HG03135 (cell line): ENCODE data around the gene IGDCC3.

Experiments used
- ATAC-seq: cut with Tn5 transposase; IDR thresholded peaks from one replicate; pipeline ENCODE4 v1.9.1; 2021; ENCODE audit warnings: mild to moderate bottlenecking, moderate library complexity; ENCODE audit not compliant: unreplicated experiment

IGDCC3 gene

DNA sequence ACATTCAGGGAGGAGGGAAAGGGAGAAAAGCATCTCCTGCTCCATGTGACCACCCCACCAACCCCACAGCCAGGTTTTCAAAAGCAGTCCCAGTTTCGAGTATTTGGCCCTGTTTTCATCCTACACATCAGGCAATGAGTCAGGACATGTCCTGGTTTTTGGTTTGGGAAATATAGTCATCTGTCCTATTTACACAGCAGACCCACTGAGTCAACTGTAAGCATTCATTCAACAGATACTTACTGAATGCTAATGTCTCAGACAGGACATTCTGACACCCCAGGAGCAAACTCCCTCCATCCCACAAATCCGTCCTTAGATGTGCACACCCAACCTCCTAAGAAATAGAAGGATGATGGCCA lies 32.9 kb downstream of the IGDCC3 start:
- ATAC-seq = no peak

DNA sequence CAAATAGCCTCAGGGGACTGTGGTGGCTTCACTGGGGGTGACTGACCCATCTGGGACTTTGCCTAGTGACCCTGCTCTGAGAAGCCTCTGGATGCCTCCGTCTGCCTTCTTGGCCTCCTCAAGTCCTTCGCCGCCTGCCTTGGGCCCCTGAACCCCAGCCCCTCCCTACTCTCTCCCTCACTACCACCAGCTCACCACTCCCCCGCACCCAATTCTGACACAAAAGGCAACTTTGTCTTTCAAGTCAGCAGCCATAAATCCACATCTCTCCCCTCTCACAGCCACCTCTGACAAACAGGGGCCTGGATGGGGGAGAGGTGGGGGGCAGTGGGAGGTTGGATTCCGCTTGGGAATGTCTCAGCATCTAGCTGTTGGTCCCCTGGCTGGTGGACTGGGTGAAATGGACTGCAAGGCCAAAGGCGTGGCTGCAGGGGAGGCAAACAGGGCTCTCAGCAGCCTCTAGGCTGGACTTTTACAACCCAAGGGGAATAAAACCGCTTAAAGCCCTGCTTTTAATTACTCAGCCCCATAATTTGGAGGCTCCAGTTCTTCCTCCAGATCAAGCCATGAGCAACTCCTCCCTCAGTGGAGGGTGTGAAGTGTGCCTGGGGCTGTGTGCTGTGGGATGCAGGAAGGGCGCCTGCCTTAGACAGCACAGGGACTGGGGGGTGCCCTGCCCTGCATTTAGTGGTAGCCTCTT lies 33.4 kb downstream of the IGDCC3 start:
- no peak for ATAC-seq

DNA sequence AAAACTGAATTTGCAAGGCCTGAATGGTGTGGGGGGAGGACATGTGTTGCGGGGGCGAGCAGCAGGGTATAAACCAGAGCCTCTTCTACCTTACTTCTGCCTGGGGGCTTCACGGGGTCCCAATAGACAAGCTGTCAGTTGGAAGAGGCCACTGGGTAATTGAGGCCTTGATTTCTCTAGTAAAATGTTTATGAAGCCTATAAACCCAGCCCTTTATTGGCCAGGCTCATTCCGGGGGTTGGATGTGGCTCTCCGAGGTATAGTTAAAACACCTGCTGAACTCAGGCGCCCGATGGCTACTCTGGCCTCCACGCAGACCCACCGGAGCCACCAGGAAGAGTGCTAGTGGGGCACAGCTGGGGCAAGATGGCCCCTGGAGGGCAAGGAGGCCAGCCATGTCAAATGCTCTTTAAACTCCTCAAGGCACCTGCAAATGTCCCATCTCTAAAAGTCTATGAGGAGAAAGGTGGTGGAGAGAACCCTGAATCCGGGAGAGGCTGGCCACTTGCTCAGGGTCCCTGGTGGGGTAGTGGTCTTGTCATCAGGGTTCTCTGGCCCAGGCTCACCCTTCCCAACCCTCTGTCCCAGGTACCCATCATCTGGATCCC lies 34.3 kb downstream of the IGDCC3 start:
- ATAC-seq = no peak

DNA sequence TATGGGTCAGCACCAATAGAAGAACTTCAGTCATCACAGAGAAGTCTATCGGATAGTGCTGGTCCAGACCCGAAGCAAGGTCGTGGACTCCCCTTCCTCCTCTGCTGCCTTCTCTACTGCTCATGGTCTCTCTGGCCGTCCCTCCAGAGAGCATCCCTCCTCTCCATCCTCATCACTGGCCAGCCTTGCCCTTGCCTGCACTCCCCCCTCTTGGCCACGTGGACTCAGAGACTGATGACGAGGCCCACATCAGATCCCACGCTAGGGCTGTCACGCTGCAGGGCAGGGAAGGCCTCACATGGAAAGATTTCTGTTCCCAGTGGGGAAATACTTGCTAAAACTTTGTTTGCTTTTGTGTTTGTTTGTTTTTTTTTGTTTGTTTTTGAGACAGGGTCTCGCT lies 35.3 kb downstream of the IGDCC3 start:
- no peak for ATAC-seq

DNA sequence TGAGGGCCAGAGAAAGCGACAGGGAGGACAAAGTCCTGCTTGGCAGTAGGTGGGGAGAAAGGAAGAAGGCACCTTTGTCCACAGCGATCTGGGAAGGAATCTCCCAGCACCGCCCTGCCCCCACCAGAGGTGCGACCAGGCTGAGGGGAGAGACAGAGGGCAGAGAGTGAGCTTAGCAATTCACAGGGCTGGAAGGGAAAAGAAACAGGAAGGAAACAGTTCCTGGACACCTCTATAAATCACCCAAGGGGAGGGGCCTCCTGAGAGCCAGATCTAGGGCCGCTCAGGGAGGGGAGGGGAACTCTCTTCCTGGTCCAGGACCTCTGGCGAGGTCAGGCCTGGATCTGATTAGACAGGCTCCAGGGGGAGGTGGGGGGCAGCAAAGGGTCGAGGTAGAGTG lies 37.9 kb downstream of the IGDCC3 start:
- ATAC-seq = no peak

DNA sequence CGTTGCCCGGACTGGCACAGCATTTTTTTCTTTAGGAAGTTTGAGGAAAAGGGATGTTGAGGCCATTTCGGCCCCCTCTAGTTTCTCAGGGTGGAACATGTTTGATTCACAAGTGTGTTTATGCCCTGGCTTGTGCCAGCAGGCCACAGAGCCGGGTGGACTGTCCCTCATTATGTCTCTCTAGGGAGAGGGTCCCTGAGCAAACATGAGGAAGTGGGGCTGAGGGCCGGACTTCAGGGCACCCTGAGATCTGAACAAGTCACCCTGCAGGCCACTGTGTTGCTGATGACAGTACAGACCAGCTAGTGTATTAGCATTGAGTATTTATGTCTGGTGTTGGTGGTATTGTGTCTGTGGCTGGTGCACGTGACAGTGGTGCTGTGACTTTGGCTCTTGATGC lies 38.4 kb downstream of the IGDCC3 start:
- ATAC-seq = no peak

DNA sequence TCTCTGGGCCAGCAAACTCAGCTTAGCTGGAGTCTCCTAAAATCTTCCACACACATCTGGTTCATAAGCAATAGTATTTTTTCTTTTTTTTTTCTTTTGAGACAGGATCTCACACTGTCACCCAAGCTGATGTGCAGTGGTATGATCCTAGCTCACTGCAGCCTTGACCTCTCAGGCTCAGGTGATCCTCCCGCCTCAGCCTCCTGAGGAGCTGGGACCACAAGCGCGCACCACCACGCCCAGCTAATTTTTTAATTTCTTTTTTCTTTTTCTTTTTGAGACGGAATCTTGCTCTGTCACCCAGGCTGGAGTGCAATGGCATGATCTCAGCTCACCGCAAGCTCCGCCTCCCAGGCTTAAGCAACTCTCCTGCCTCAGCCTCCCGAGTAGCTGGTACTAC lies 39.0 kb downstream of the IGDCC3 start:
- ATAC-seq = no peak

DNA sequence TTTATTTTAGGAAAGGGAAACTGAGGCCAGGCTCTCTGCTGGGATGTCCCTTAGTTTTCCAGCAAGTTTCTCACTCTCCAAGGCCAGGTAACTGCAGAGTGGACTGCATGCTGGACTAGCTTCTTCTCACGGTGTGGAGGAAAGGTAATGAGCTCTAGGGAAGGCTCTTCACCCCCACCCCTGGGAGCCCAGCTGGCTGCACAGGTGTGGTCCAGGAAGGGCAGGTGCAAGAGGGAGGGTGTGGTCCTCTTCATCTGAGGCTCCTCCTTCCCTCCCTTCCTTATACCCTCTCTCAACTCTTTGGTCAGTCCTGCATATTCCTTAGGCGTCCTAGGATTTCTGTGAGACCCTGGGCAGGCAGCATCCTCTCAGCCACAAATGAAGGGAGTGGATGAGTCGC lies 39.4 kb downstream of the IGDCC3 start:
- ATAC-seq = no peak

DNA sequence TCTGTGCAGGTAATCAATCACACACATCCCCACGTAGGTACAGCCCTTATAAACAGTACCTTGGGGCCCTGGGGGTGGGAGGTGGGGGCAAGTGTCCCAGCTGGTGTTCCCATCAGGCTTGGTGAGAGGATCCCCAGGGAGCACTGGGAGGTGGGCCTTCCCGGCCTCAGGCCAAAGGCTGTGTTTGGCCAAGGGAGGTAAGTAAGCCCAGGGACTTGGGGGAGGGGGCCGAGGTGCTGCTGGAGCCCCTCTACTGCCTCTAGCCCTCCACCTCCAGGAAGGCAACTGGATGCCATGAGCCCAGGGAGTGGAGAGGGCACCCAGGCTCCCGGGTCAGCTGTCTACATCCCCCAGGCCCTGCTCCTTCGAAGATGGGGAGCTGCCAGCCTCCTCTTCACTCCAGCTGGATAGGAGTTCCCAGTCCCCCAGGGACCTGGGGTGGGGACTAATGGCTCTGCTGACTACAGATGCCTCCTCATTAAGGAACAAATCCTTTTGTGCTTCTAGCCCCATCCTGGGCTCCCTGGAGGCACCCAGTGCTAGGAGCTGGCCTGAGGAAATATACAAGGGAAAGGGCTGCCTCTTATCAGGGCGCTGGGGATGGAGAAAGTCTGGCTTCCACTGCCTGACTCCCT lies 40.2 kb downstream of the IGDCC3 start:
- no peak for ATAC-seq

DNA sequence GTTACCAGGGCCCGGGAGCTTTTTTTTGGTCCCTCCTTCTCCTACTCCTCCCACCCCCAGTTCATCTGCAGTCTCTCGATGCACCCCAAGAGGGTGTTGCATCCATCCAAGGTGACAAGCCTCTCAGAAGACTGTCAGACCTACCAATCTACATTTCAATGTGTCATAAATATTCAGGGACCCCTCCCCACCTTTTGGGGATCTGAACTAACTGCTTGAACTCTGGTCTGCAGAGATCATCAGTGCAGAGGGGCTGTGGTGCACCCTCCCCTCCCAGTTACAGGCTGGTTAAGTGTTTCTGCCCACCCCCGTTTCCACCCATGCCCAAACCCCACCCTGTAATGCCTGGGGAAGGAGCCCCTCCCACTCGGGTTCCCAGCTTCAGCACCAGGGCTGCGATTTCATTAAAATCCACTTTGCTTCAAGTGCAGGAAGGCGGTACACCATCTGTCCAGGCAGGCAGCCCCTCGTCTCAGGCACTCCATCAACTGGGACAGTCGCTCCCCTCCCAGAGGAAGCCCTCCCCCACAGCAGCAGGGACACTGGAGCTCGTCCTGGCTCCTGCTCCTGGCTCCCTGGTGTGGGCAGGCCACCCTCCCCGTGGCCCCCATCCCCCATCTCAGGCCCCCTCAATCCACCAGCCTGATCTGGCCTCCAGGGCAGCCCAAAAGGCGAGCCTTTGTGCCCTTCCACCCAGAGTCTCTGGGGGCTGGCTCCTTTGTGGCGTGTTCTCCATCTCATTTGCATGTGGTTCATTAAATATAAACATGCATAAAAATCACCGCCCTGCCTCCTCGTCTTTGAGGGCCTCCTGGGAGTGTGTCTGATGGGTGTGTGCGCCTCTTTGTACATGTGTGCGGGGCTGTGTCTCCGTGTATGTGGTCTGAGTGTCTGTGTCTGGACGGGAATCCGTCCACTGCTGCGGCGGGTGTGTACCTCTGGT lies 41.0 kb downstream of the IGDCC3 start:
- ATAC-seq = no peak

DNA sequence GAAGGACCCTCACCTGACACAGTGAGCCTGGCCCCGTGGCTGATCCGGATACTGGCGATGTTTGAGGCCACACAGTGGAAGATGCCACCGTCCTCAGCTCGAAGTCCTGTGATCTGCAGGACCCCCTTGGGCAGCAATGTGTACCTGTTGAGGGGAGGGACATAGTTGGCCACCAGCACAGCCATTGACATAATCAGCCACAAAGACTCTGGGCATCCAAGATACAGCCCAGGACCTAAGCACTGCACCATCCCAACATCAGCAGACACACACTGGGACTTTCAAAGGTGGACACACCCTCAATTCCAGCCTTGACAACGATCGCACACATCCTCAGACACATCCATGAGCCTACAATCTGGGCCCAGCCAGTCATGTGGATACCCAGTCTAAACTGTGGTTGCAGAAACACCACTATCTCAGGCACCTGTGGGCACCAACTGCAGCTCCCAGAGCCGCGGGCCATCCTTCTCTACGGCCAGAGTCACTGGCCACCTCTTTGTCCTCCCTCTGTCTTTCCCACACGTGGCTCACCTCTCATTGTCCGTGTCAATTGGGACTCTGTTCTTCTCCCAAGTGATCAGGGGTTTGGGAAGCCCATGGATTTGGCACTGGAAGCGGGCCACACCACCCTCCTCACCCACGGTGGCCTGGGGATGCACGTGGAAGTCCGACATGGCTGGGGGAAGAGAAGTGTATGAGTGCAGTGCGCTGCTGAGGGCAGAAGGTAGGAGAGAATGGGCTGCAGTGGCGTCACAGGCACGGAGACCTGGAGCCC lies 42.3 kb downstream of the IGDCC3 start:
- no peak for ATAC-seq

DNA sequence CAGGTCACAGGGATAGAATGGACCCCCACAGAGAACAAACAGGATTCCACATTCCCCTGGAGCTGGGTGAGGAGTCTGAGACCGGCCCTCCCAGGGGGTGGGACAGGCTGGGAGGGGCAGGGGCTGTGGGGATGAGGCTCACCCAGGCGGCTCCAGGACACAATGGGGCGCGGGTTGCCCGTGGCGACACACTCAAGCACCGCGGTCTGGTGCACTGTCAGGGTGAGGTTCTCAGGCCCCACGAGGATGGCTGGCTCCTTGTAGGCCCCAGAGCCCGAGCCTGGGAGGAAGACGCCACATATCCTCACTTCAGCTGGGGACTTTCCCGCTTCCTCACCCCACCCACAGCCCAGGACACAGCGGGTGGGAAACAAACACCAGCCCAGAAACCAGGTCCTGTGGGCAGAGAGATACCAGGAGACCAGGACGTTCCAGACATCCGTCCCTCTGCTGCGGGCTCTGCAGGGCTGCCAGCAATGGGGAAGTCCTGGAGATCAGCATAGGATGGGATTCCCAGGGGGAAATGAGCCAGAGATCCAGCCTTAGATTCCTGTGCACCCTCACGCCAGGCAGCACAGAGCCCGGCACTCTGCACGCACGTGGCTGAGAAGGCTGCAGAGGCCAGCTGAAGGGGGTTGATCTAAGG lies 43.1 kb downstream of the IGDCC3 start:
- ATAC-seq = no peak

DNA sequence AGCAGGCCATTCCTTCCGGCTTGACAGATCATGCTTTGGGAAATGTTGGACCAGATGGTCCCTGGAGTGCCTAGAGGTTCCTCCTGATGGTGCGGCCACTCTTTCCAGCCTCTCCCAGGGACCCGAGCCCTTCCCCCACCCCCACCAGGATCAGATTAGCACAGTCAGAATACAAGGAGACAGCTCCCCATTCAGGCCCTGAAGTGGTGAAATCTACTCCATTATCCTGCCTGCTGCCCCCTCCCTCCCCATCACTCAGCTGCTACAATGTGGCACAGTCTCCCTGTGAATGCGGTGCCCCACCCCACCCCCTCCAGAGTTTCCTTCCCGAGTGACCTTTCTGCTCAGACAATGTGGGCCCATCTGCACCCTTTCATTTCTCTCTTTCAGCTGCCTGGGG lies 43.9 kb downstream of the IGDCC3 start:
- no peak for ATAC-seq

DNA sequence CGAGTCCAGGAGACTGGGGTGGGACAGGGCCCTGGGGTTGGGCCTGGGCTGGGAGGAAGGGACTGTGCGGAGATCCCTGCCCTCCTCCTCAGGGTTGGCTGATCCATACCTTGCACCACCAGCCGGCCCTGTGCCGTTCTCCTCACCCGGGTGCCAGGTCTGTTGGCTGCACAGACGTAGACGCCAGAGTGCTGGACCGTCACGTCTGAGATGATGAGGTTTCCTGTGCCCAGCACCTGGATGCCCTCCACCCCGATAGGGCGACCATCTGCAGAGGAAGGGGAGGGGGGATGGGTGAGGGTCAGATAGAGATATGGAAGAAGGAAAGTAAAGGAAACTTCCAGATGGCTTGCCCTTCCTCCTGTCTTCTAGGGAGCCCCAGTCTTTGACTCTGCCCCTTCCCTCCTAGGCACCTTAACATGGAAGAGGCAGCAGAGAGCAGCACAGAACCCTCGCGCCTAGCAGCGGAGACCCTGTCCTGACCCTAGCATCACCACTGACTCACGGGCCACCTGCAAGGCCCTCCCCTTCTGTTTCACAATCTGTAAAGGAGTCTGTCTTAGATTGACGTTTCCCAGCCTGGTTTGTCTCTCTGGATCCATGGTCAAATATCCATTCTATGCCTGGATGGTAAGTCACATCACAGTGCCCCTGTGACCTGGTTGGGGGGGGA lies 44.5 kb downstream of the IGDCC3 start:
- no peak for ATAC-seq

DNA sequence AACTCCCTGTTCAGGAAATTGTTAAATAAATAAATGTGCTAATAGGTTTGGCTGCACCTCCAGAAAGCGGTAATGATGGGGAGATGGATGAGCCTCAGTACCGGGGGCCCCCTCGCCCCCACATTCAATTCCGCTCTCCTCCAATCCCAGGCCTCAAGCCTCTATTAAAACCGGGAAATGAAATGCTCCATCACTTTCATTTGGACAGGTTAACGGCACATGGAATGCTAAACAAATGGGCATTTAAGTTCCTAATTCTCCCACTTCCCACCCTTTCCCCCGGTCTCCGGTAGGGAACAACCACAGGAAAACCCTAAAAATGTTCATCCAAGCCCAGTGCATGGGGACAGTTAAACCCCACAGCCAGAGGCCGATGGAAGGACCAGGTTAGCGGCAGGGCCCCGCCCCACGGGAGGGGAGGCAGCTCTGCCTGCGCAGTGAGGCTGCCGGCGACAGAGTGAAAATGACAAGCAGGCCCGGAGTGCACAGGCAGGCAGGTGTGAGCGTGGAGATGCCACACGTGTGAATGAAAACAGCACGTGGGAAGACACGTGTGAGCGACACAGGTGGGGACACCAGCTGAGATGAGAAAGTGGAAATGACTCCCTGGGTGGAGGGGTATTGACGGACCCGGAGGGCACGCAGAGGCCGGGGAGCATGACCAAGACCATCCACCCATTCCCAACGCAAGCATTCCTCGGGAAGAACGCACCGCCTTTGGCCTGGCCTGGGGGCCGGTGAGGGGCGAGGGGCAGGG lies 45.2 kb downstream of the IGDCC3 start:
- no peak for ATAC-seq

DNA sequence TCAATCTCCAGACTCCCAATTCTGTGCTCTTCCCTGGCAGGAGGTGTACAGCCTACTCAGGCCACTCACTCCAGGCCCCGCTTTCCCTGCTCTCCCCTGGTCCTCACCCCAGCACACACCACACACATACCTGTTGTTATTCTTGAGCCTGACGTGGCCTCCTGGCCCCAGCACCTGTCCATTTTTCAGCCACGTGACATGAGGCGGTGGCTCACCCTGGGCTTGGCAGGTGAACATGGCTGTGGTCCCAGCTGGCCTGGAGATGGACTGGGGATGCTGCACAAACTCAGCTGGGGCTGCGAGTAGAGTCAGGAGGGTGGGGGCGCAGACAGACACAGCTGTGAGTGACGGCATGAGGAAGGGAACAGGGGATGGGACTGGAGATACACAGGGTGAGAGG lies 46.0 kb downstream of the IGDCC3 start:
- ATAC-seq = no peak

DNA sequence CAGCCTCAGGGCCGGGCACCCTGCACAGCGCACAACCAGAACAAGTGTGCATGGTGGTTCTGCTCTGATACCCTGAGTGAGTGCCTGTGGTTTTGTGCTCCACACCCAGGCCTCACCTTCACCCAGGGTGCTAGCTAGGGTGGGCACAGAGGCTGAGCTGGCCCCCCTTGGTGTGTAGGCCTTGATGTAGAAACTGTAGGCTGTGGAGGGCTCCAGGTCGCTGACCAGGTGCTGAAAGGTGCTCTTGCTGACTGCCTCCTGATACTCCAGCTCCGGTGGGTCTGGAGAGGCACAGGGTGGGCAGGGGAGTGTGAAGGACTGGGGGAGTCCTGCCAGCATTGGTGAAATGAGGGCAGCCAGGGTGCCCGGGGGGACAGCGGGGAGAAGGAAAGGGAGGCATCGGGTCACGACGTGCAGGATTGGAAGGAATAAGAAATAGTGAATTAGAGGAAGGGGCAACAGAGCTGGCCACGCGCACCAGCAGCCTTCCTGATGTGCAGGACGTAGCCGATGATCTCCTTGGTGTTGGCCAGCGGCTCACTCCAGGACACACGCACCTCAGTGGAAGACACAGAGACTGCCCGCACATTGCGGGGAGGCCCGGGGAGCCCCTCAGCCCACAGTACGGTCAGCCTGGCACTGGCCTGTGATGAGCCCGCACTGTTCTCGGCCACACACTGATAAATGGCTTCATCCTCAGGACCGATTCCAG lies 46.7 kb downstream of the IGDCC3 start:
- no peak for ATAC-seq

DNA sequence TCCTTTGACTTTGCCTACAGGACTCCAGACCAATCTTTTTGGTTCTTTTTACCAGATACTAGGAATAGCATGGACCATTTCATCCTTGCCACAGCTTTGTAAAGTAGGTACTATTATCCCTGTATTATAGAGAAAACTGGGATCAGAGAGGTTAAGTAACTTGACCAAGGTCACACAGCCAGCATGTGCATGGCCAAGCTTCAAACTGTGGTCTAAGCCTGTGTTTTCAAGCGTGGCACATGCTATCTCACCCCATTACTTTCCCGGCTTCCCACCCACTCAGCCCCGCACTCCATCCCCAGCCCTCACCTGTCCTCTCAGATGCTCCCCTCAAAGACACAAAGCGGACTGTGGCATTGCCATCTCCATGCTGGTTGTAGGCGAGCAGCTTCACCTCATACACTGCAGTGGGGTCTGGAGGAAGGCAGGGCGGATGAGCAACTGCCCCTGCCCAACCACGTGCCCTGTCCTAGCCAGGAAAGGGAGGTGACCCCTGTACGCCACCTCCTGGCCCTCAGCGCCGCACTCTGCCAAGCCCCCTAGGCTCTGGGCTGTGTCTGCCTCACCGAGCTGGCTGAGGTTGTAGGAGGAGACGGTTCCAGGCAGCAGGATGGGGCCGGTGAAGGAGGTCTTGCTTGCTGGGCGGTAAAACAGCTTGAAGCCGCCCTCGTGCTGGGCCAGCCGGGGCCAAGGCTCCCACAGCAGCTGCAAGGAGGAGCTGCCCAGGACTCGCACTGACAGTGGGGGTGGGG lies 47.6 kb downstream of the IGDCC3 start:
- no peak for ATAC-seq
